IPS-15b (cell line): ENCODE data around the gene MGAT4C.

Source experiments
- H3K27me3 ChIP-seq: one replicate; pipeline ENCODE4 v1.6.1; 2013; ENCODE audit warnings: low read length; ENCODE audit not compliant: control insufficient read depth, insufficient read depth
- H3K36me3 ChIP-seq: one replicate; pipeline ENCODE4 v1.6.1; 2013; ENCODE audit warnings: low read length; ENCODE audit not compliant: control insufficient read depth, insufficient read depth
- H3K4me1 ChIP-seq: one replicate; pipeline ENCODE4 v1.6.1; 2013; ENCODE audit warnings: mild to moderate bottlenecking, low read length; ENCODE audit not compliant: control insufficient read depth, insufficient read depth
- H3K4me3 ChIP-seq: one replicate; pipeline ENCODE4 v1.5.1; 2013; ENCODE audit warnings: low read depth, low read length
- H3K9ac ChIP-seq: one replicate; pipeline ENCODE4 v1.6.1; 2013; ENCODE audit warnings: low read depth, mild to moderate bottlenecking, low read length
- H3K9me3 ChIP-seq: one replicate; pipeline ENCODE4 v1.6.1; 2013; ENCODE audit warnings: mild to moderate bottlenecking, low read length; ENCODE audit not compliant: control insufficient read depth, insufficient read depth

Gene MGAT4C

GRCh38 chr12:86226481-86226880 lies 29.7 kb downstream of the MGAT4C start:
- Histone ChIP-seq H3K9me3 (no peaks in the 10 kb centered on the region), H3K4me1 (no peaks in the 10 kb centered on the region), H3K36me3 (no peaks in the 10 kb centered on the region)

GRCh38 chr12:86216591-86216990 lies 39.6 kb downstream of the MGAT4C start:
- Histone ChIP-seq H3K4me3 (no peak overlapping the region), H3K27me3 (no peaks in the 10 kb centered on the region), H3K4me1 (no peaks in the 10 kb centered on the region), H3K36me3 (no peaks in the 10 kb centered on the region), H3K9me3 (no peaks in the 10 kb centered on the region), H3K9ac (no peak overlapping the region)

More at GRCh38 chr12:86226481-86226880, 29.7 kb downstream of the MGAT4C start:
- Histone ChIP-seq H3K27me3 (no peaks in the 10 kb centered on the region), H3K9ac (no peak overlapping the region), H3K4me3 (no peak overlapping the region)

GRCh38 chr12:86213012-86213411 lies 43.2 kb downstream of the MGAT4C start:
- H3K27me3 ChIP-seq: no peaks in the 10 kb centered on the region
- H3K9ac ChIP-seq: no peak overlapping the region

GRCh38 chr12:86198696-86199444 lies 57.3 kb downstream of the MGAT4C start:
- H3K27me3 ChIP-seq: no peaks in the 10 kb centered on the region
- no peaks in the 10 kb centered on the region for H3K9me3 ChIP-seq
- no peak overlapping the region for H3K9ac ChIP-seq
- no peak overlapping the region for H3K4me3 ChIP-seq
- no peaks in the 10 kb centered on the region for H3K4me1 ChIP-seq
- no peaks in the 10 kb centered on the region for H3K36me3 ChIP-seq

More at GRCh38 chr12:86213012-86213411, 43.2 kb downstream of the MGAT4C start:
- Histone ChIP-seq H3K4me3 (no peak overlapping the region), H3K36me3 (no peaks in the 10 kb centered on the region), H3K9me3 (no peaks in the 10 kb centered on the region), H3K4me1 (no peaks in the 10 kb centered on the region)

GRCh38 chr12:86196465-86196864 lies 59.7 kb downstream of the MGAT4C start:
- Histone ChIP-seq H3K4me3 (no peak overlapping the region), H3K9ac (no peak overlapping the region), H3K9me3 (no peaks in the 10 kb centered on the region), H3K36me3 (no peaks in the 10 kb centered on the region), H3K27me3 (no peaks in the 10 kb centered on the region), H3K4me1 (no peaks in the 10 kb centered on the region)

GRCh38 chr12:86194721-86195120 lies 61.5 kb downstream of the MGAT4C start:
- Histone ChIP-seq H3K4me1 (no peaks in the 10 kb centered on the region), H3K27me3 (no peaks in the 10 kb centered on the region), H3K4me3 (no peak overlapping the region), H3K9ac (no peak overlapping the region), H3K36me3 (no peaks in the 10 kb centered on the region), H3K9me3 (no peaks in the 10 kb centered on the region)

- no peaks in the 10 kb centered on the region for H3K27me3 ChIP-seq
- H3K36me3 ChIP-seq: no peaks in the 10 kb centered on the region
- no peak overlapping the region for H3K9ac ChIP-seq
- H3K4me1 ChIP-seq: no peaks in the 10 kb centered on the region
- H3K9me3 ChIP-seq: no peaks in the 10 kb centered on the region
- H3K4me3 ChIP-seq: no peak overlapping the region
Observed at GRCh38 chr12:86193931-86194330, 62.3 kb downstream of the MGAT4C start.

- no peak overlapping the region for H3K9ac ChIP-seq
Observed at GRCh38 chr12:86188226-86188625, 68.0 kb downstream of the MGAT4C start.

GRCh38 chr12:86186449-86186848 lies 69.7 kb downstream of the MGAT4C start:
- Histone ChIP-seq H3K9me3 (no peaks in the 10 kb centered on the region), H3K36me3 (no peaks in the 10 kb centered on the region), H3K4me3 (no peak overlapping the region), H3K9ac (no peak overlapping the region), H3K27me3 (no peaks in the 10 kb centered on the region), H3K4me1 (no peaks in the 10 kb centered on the region)

More at GRCh38 chr12:86188226-86188625, 68.0 kb downstream of the MGAT4C start:
- Histone ChIP-seq H3K4me1 (no peaks in the 10 kb centered on the region), H3K4me3 (no peak overlapping the region), H3K36me3 (no peaks in the 10 kb centered on the region), H3K27me3 (no peaks in the 10 kb centered on the region), H3K9me3 (no peaks in the 10 kb centered on the region)

GRCh38 chr12:86179855-86180254 lies 76.3 kb downstream of the MGAT4C start:
- Histone ChIP-seq H3K4me3 (no peak overlapping the region), H3K4me1 (no peaks in the 10 kb centered on the region), H3K9me3 (no peaks in the 10 kb centered on the region), H3K27me3 (no peaks in the 10 kb centered on the region), H3K9ac (no peak overlapping the region), H3K36me3 (no peaks in the 10 kb centered on the region)

GRCh38 chr12:86174188-86174587 lies 82.0 kb downstream of the MGAT4C start:
- no peaks in the 10 kb centered on the region for H3K9me3 ChIP-seq
- H3K9ac ChIP-seq: no peak overlapping the region
- H3K4me3 ChIP-seq: no peak overlapping the region
- H3K36me3 ChIP-seq: no peaks in the 10 kb centered on the region
- no peaks in the 10 kb centered on the region for H3K27me3 ChIP-seq
- no peaks in the 10 kb centered on the region for H3K4me1 ChIP-seq

- H3K4me1 ChIP-seq: no peaks in the 10 kb centered on the region
- H3K36me3 ChIP-seq: no peaks in the 10 kb centered on the region
- H3K4me3 ChIP-seq: no peak overlapping the region
- H3K9me3 ChIP-seq: no peaks in the 10 kb centered on the region
- H3K9ac ChIP-seq: no peak overlapping the region
- H3K27me3 ChIP-seq: no peaks in the 10 kb centered on the region
Observed at GRCh38 chr12:86172913-86173443, 83.2 kb downstream of the MGAT4C start.
